Measurements from ENCODE around the gene MCM5. TPM values are rescaled to one million over a fixed set of nuclear protein-coding genes. Genes with fewer than 3 reads are reported as not detected.

MCM5 gene
- total RNA-seq, 1 experiment from 2014 or later, result 274 TPM

- Mint-ChIP-seq H3K27ac (no peak overlapping the region), H3K9me3 (no peaks in the 10 kb centered on the region; a peak in 1 of 5 replicates), H3K4me3 (no peak overlapping the region), H3K4me1 (peaks cover 10% of the 10 kb centered on the region in 2 experiments), H3K27me3 (ENCODE audit: low read depth) (peaks cover 4% of the 10 kb centered on the region), H3K36me3 (ENCODE audit: insufficient read depth in 1 of 3, low read depth in 3 of 3) (peaks cover 7 to 18% (median 13%) of the 10 kb centered on the region in 3 experiments; a peak in 5 of 7 replicates)
- no peak for DNase-seq
- no peaks in the 10 kb centered on the region for H3K23me2 ChIP-seq (ENCODE audit: insufficient read length, low read depth, low read length, poor library complexity, severe bottlenecking)
- H3K27ac ChIP-seq (ENCODE audit: insufficient read length, low read depth, low read length), result no peak overlapping the region
- H3K79me1 ChIP-seq (ENCODE audit: insufficient read depth, low read depth, low read length, poor library complexity, severe bottlenecking), result no peaks in the 10 kb centered on the region
- no peak overlapping the region for H4K8ac ChIP-seq (replicated peaks; ENCODE audit: insufficient read length, low read depth, low read length)
- no peak overlapping the region for H3K9ac ChIP-seq (ENCODE audit: extremely low read depth, insufficient read length, low read length)
- H4K20me1 ChIP-seq (ENCODE audit: control insufficient read depth, insufficient read depth, insufficient read length), result no peaks in the 10 kb centered on the region
- H3K27me3 ChIP-seq (ENCODE audit: insufficient read depth, low read length), result no peaks in the 10 kb centered on the region
- H4K5ac ChIP-seq (ENCODE audit: insufficient read length, low read depth, low read length), result no peak overlapping the region
- H3K18ac ChIP-seq (ENCODE audit: insufficient read length, low read depth, low read length), result no peak overlapping the region
- H2BK20ac ChIP-seq (ENCODE audit: low read depth, low read length, poor library complexity, severe bottlenecking), result no peak overlapping the region
- no peak for TF ChIP-seq CTCF (conservative IDR thresholded peaks at IDR 0.05)
- H2BK5ac ChIP-seq (ENCODE audit: insufficient read length, low read length), result no peak overlapping the region
- no peak overlapping the region for H2BK120ac ChIP-seq (ENCODE audit: low read depth, low read length, poor library complexity, severe bottlenecking)
- H3K9me3 ChIP-seq (ENCODE audit: control insufficient read depth, low read depth, low read length), result no peaks in the 10 kb centered on the region
- no CpG with 5 or more reads among the region's 3 CpGs for WGBS (ENCODE audit: extremely low coverage, insufficient read length, low lambda C conversion rate)
- no peak overlapping the region for H3K14ac ChIP-seq (ENCODE audit: insufficient read depth, low read length)
- no peak overlapping the region for H2BK12ac ChIP-seq (ENCODE audit: insufficient read length, low read depth, low read length)
- H3K4me2 ChIP-seq (ENCODE audit: insufficient read depth, insufficient read length, low read length), result no peak overlapping the region
- H3K79me2 ChIP-seq (ENCODE audit: insufficient read depth, low read length), result no peaks in the 10 kb centered on the region
- no peak overlapping the region for H2AFZ ChIP-seq (ENCODE audit: low read length)
- no peak overlapping the region for H3K23ac ChIP-seq (ENCODE audit: insufficient read length, low read depth, low read length)
- no peak overlapping the region for H3K4ac ChIP-seq (ENCODE audit: low read depth, low read length)
- H2AK5ac ChIP-seq (ENCODE audit: insufficient read length, low read length), result no peak overlapping the region
- no peak overlapping the region for H2BK15ac ChIP-seq (ENCODE audit: low read depth, low read length)
- H3K56ac ChIP-seq (ENCODE audit: insufficient read length, low read depth, low read length), result no peak overlapping the region
- H4K91ac ChIP-seq (ENCODE audit: insufficient read length, low read depth, low read length), result no peak overlapping the region
- H3K4me1 ChIP-seq (ENCODE audit: insufficient read depth, low read length), result no peaks in the 10 kb centered on the region; the same call in 1 of the 2 replicates
- H3T11ph ChIP-seq (ENCODE audit: low read length), result no peak overlapping the region
Observed at GRCh38 chr22:35440129-35440528, 40.2 kb downstream of the MCM5 start.
